Activated CD8-positive, alpha-beta memory T cell treated with anti-CD3 and anti-CD28 coated beads, Interleukin-2, amount 10 ng/mL, durations not matched to agents 7 days and 5 days (primary cell): ENCODE measurements around the gene SENP6. TPM values are rescaled to one million over a fixed set of nuclear protein-coding genes. Genes with fewer than 3 reads are reported as not detected.
"Not testable (repeated sequence)": the region's sequence is repeated elsewhere in the genome, so short reads cannot be mapped to it uniquely, and the experiment has no call there.

Experiments used
- ATAC-seq: fragments of 150-1000 bp; cut with Tn5 transposase; one replicate; pipeline ENCODE4 v1.10.0; 2021; ENCODE audit warnings: moderate library complexity
- CTCF ChIA-PET: fragments of 350-600 bp; sonication (Branson Sonifier 250); formaldehyde crosslinking; loops from one replicate; lab custom pipeline; 2021; ENCODE audit warnings: antibody characterized with exemption; lab: Charles Lee
- DNase-seq: peaks from one replicate; pipeline ENCODE4 v3.0.0-alpha.2; 2020
- H3K27ac Mint-ChIP-seq: one replicate; pipeline ENCODE4 v1.8.0; 2021; ENCODE audit warnings: mild to moderate bottlenecking, mixed read lengths
- H3K27me3 Mint-ChIP-seq: one replicate; pipeline ENCODE4 v1.8.0; 2021; ENCODE audit warnings: mixed read lengths
- H3K36me3 Mint-ChIP-seq: one replicate; pipeline ENCODE4 v1.8.0; 2021; ENCODE audit warnings: mild to moderate bottlenecking, mixed read lengths
- H3K4me1 Mint-ChIP-seq: one replicate; pipeline ENCODE4 v1.8.0; 2021; ENCODE audit warnings: mixed read lengths
- H3K4me3 Mint-ChIP-seq: one replicate; pipeline ENCODE4 v1.8.0; 2021; ENCODE audit warnings: mild to moderate bottlenecking, moderate library complexity, mixed read lengths
- H3K9me3 Mint-ChIP-seq: one replicate; pipeline ENCODE4 v1.8.0; 2022; ENCODE audit warnings: low read depth, mixed read lengths
- total RNA-seq, 2 experiments: library from RNA; stranded (reverse); gene quantifications; one replicate each; pipeline ENCODE4 v1.2.3, GENCODE V29; 2021

The SENP6 gene
- total RNA-seq, 2 experiments from 2014 or later: 79.2 to 80.4 TPM

- ATAC-seq: peak; percentile 37
- no peak for DNase-seq
- Mint-ChIP-seq H3K4me3 (peak overlapping the region; percentile 62), H3K27ac (peak overlapping the region; percentile 87), H3K4me1 (peaks cover 73% of the 10 kb centered on the region), H3K9me3 (no peaks in the 10 kb centered on the region), H3K36me3 (peaks cover 13% of the 10 kb centered on the region), H3K27me3 (no peaks in the 10 kb centered on the region)
- CTCF ChIA-PET: interaction anchor here (1.7 kb wide), 1 partner anchor 10 kb away, joined by 15 read pairs; the partner anchor contains the start of gene SENP6
Measured at GRCh38 chr6:75612434-75612833, 10.8 kb downstream of the SENP6 start.

- H3K27ac Mint-ChIP-seq: peak overlapping the region; percentile 87
- no peak for DNase-seq
- H3K9me3 Mint-ChIP-seq: no peaks in the 10 kb centered on the region
- peak overlapping the region; percentile 62 for H3K4me3 Mint-ChIP-seq
- no peak for ATAC-seq
- CTCF ChIA-PET: interaction anchor here (0.7 kb wide), 1 partner anchor 154 kb away, joined by 3 read pairs; no protein-coding TSS in a partner anchor
- H3K4me1 Mint-ChIP-seq: peaks cover 72% of the 10 kb centered on the region
- peaks cover 19% of the 10 kb centered on the region for H3K36me3 Mint-ChIP-seq
- no peaks in the 10 kb centered on the region for H3K27me3 Mint-ChIP-seq
Measured at GRCh38 chr6:75613056-75613501, 11.4 kb downstream of the SENP6 start.

GRCh38 chr6:75618437-75618836 lies 16.8 kb downstream of the SENP6 start:
- Mint-ChIP-seq H3K27me3 (no peaks in the 10 kb centered on the region), H3K9me3 (no peaks in the 10 kb centered on the region), H3K36me3 (peaks cover 41% of the 10 kb centered on the region), H3K27ac (no peak overlapping the region), H3K4me3 (no peak overlapping the region), H3K4me1 (peaks cover 56% of the 10 kb centered on the region)
- DNase-seq (no peak), ATAC-seq (no peak)
- CTCF ChIA-PET: no interaction called here

- Mint-ChIP-seq H3K9me3 (no peaks in the 10 kb centered on the region), H3K27me3 (no peaks in the 10 kb centered on the region), H3K36me3 (peaks cover 40% of the 10 kb centered on the region), H3K4me1 (peaks cover 52% of the 10 kb centered on the region), H3K27ac (no peak overlapping the region), H3K4me3 (no peak overlapping the region)
- ATAC-seq (no peak), DNase-seq (no peak)
- CTCF ChIA-PET: interaction anchor here (1.1 kb wide), 1 partner anchor 16 kb away, joined by 3 read pairs; no protein-coding TSS in a partner anchor
Measured at GRCh38 chr6:75619230-75619899, 17.7 kb downstream of the SENP6 start.

- Mint-ChIP-seq H3K27me3 (no peaks in the 10 kb centered on the region), H3K36me3 (peaks cover 43% of the 10 kb centered on the region), H3K27ac (peak overlapping the region; percentile 44), H3K4me3 (peak overlapping the region; percentile 1), H3K4me1 (peaks cover 43% of the 10 kb centered on the region), H3K9me3 (no peaks in the 10 kb centered on the region)
- CTCF ChIA-PET: interaction anchor here (1.1 kb wide), 1 partner anchor 17 kb away, joined by 3 read pairs; no protein-coding TSS in a partner anchor
- no peak for DNase-seq
- ATAC-seq: peak; percentile 49
Measured at GRCh38 chr6:75620381-75621304, 19.0 kb downstream of the SENP6 start.

GRCh38 chr6:75621846-75622245 lies 20.2 kb downstream of the SENP6 start:
- no peaks in the 10 kb centered on the region for H3K27me3 Mint-ChIP-seq
- H3K9me3 Mint-ChIP-seq: no peaks in the 10 kb centered on the region
- H3K4me1 Mint-ChIP-seq: peaks cover 38% of the 10 kb centered on the region
- H3K27ac Mint-ChIP-seq: no peak overlapping the region
- no peak overlapping the region for H3K4me3 Mint-ChIP-seq
- ATAC-seq (no peak), DNase-seq (no peak)
- CTCF ChIA-PET: no interaction called here
- peaks cover 40% of the 10 kb centered on the region for H3K36me3 Mint-ChIP-seq

- Mint-ChIP-seq H3K36me3 (peaks cover 36% of the 10 kb centered on the region), H3K9me3 (no peaks in the 10 kb centered on the region), H3K27me3 (no peaks in the 10 kb centered on the region), H3K4me1 (peaks cover 29% of the 10 kb centered on the region), H3K4me3 (no peak overlapping the region), H3K27ac (no peak overlapping the region)
- DNase-seq: no peak
- CTCF ChIA-PET: no interaction called here
- ATAC-seq: no peak
Measured at GRCh38 chr6:75623491-75623890, 21.8 kb downstream of the SENP6 start.

- ATAC-seq (no peak), DNase-seq (no peak)
- H3K4me1 Mint-ChIP-seq: peaks cover 23% of the 10 kb centered on the region
- no peaks in the 10 kb centered on the region for H3K9me3 Mint-ChIP-seq
- H3K36me3 Mint-ChIP-seq: peaks cover 35% of the 10 kb centered on the region
- no peak overlapping the region for H3K27ac Mint-ChIP-seq
- H3K4me3 Mint-ChIP-seq: no peak overlapping the region
- H3K27me3 Mint-ChIP-seq: no peaks in the 10 kb centered on the region
- CTCF ChIA-PET: no interaction called here
Measured at GRCh38 chr6:75624335-75624734, 22.7 kb downstream of the SENP6 start.

- no peak for DNase-seq
- Mint-ChIP-seq H3K9me3 (no peaks in the 10 kb centered on the region), H3K27ac (no peak overlapping the region), H3K4me1 (peaks cover 17% of the 10 kb centered on the region), H3K27me3 (no peaks in the 10 kb centered on the region), H3K4me3 (no peak overlapping the region), H3K36me3 (peaks cover 39% of the 10 kb centered on the region)
- no peak for ATAC-seq
- CTCF ChIA-PET: no interaction called here
Measured at GRCh38 chr6:75624988-75625387, 23.3 kb downstream of the SENP6 start.

GRCh38 chr6:75626561-75626960 lies 24.9 kb downstream of the SENP6 start:
- DNase-seq (no peak), ATAC-seq (no peak)
- Mint-ChIP-seq H3K9me3 (no peaks in the 10 kb centered on the region), H3K27ac (no peak overlapping the region), H3K27me3 (no peaks in the 10 kb centered on the region), H3K4me3 (no peak overlapping the region), H3K4me1 (peaks cover 4% of the 10 kb centered on the region), H3K36me3 (peaks cover 39% of the 10 kb centered on the region)
- CTCF ChIA-PET: no interaction called here

GRCh38 chr6:75627708-75628107 lies 26.0 kb downstream of the SENP6 start:
- H3K9me3 Mint-ChIP-seq, CTCF ChIA-PET: not testable (repeated sequence)

GRCh38 chr6:75631859-75632635 lies 30.4 kb downstream of the SENP6 start:
- H3K9me3 Mint-ChIP-seq: no peaks in the 10 kb centered on the region
- H3K4me3 Mint-ChIP-seq: no peak overlapping the region
- H3K36me3 Mint-ChIP-seq: peaks cover 38% of the 10 kb centered on the region
- H3K4me1 Mint-ChIP-seq: peaks cover 4% of the 10 kb centered on the region
- DNase-seq (no peak), ATAC-seq (no peak)
- H3K27me3 Mint-ChIP-seq: no peaks in the 10 kb centered on the region
- CTCF ChIA-PET: no interaction called here
- no peak overlapping the region for H3K27ac Mint-ChIP-seq

More at GRCh38 chr6:75627708-75628107, 26.0 kb downstream of the SENP6 start:
- not testable (repeated sequence) for H3K4me1 Mint-ChIP-seq, DNase-seq, H3K27ac Mint-ChIP-seq, H3K4me3 Mint-ChIP-seq, ATAC-seq, H3K27me3 Mint-ChIP-seq
- peaks cover 36% of the 10 kb centered on the region for H3K36me3 Mint-ChIP-seq

- no peak for DNase-seq
- H3K27me3 Mint-ChIP-seq: no peaks in the 10 kb centered on the region
- H3K27ac Mint-ChIP-seq: no peak overlapping the region
- CTCF ChIA-PET: no interaction called here
- no peak for ATAC-seq
- peaks cover 35% of the 10 kb centered on the region for H3K36me3 Mint-ChIP-seq
- no peaks in the 10 kb centered on the region for H3K9me3 Mint-ChIP-seq
- H3K4me3 Mint-ChIP-seq: no peak overlapping the region
- peaks cover 4% of the 10 kb centered on the region for H3K4me1 Mint-ChIP-seq
Measured at GRCh38 chr6:75633045-75633444, 31.4 kb downstream of the SENP6 start.
